ENCODE measurements around the gene SOX1.

DNA sequence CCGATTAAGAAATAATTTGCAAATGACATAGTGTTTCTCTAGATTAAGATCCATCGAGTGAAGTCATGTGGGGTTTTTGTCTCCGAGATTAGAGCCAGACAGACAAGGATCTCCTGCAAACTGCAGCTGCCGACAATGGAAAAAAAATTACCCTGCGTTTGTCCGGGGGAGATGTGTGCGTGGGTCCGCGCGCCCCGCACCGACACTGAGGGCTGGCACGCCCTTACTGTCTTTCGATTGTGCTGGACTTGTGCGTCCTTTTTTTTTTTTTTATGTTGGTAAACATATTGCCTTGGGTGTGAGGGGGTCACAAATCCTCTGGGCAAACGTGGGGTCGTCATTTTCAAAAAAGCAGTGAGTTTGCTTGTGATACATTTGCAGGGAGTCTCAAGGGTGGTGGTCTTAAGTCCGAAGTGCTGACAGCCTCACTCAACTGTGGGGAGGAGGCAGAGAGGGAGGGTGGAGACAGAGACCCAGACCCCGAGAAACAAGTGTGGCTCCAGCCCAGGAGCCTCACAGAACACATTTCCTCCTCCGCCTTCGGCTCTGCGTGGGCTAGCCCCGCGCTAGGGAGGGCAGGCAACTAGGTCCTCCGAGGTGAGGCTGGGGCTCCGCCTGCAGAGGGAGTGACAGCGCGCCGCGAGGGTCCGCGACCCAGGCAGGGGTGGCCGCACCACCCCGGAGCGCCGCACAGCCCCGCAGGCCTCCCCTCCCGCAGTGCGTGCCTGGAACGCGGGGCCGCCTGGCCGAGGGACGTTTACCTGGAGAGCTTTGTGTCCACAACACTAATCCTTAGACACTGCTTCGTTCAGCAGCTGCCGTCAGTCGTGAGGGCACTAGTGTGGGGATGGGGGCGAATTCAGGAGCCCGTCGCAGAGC, 11.7 kb upstream of the SOX1 start:
- no peak for TF ChIP-seq SIN3A (IDR thresholded peaks at IDR 0.05; ENCODE audit: borderline replicate concordance, insufficient read depth, low read length)
- TF ChIP-seq, protein P1, sequence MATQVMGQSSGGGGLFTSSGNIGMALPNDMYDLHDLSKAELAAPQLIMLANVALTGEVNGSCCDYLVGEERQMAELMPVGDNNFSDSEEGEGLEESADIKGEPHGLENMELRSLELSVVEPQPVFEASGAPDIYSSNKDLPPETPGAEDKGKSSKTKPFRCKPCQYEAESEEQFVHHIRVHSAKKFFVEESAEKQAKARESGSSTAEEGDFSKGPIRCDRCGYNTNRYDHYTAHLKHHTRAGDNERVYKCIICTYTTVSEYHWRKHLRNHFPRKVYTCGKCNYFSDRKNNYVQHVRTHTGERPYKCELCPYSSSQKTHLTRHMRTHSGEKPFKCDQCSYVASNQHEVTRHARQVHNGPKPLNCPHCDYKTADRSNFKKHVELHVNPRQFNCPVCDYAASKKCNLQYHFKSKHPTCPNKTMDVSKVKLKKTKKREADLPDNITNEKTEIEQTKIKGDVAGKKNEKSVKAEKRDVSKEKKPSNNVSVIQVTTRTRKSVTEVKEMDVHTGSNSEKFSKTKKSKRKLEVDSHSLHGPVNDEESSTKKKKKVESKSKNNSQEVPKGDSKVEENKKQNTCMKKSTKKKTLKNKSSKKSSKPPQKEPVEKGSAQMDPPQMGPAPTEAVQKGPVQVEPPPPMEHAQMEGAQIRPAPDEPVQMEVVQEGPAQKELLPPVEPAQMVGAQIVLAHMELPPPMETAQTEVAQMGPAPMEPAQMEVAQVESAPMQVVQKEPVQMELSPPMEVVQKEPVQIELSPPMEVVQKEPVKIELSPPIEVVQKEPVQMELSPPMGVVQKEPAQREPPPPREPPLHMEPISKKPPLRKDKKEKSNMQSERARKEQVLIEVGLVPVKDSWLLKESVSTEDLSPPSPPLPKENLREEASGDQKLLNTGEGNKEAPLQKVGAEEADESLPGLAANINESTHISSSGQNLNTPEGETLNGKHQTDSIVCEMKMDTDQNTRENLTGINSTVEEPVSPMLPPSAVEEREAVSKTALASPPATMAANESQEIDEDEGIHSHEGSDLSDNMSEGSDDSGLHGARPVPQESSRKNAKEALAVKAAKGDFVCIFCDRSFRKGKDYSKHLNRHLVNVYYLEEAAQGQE (IDR thresholded peaks at IDR 0.05; ENCODE audit: insufficient read depth in 1 of 2, low read depth in 2 of 2, low read length in 2 of 2): no peak

Data from PFSK-1 (cell line).